Measurements from ENCODE around the gene WDFY4.

- TF ChIP-seq EZH2 (IDR thresholded peaks at IDR 0.05; ENCODE audit: insufficient read depth, poor library complexity, severe bottlenecking) (no peak), EZH2phosphoT487 (IDR thresholded peaks at IDR 0.05; ENCODE audit: insufficient read depth, low read depth) (no peak)
These were observed 77.7 kb downstream of the WDFY4 start for GRCh38 chr10:48762064-48763042.
